Gastrocnemius medialis (tissue), 4 donors: Measurements from ENCODE around the gene HAGHL.

Experiments used
- CTCF ChIP-seq, 5 experiments: fragments of 450-650 bp in 3 of 5; fragments of 200-600 bp in 2 of 5; sonication (generic) in 2 of 5; IDR thresholded peaks in 4 of 5; conservative IDR thresholded peaks in 1 of 5; 1 replicate in 4 of 5; 2 replicates in 1 of 5; pipeline ENCODE4 v1.5.1; 2016 to 2019; ENCODE audit warnings: antibody characterized with exemption in 5 of 5, mild to moderate bottlenecking in 3 of 5, moderate library complexity in 3 of 5
- POLR2A ChIP-seq, 2 donors: fragments of 450-650 bp; IDR thresholded peaks; one replicate each; pipeline ENCODE4 v1.6.1; 2017; ENCODE audit warnings: antibody characterized with exemption in 2 of 2, mild to moderate bottlenecking in 2 of 2, moderate library complexity in 2 of 2

DNA sequence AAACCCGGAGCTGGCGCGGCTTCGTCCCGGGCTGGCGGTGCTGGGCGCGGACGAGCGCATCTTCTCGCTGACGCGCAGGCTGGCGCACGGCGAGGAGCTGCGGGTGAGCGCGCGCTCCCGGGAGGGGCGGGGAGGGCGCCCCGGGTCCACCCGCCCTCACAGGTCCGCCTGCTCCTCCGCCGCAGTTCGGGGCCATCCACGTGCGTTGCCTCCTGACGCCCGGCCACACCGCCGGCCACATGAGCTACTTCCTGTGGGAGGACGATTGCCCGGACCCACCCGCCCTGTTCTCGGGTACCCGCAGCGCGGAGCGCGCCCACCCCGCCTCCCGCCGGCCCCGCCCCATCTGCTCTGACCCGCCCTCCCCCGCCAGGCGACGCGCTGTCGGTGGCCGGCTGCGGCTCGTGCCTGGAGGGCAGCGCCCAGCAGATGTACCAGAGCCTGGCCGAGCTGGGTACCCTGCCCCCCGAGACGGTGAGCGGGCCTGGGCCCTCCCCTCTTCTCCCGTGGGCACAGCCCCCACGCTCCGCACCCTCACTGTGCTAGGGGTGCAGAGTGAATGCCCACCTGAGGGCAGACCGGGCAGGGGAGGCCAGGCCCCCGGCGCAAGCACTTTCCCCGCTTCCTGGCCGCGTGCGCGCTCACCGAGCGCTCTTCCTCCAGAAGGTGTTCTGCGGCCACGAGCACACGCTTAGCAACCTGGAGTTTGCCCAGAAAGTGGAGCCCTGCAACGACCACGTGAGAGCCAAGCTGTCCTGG lies 1.4 kb downstream of the HAGHL start:
- no peak for TF ChIP-seq POLR2A (IDR thresholded peaks at IDR 0.05)
- no peak for TF ChIP-seq CTCF (IDR thresholded peaks at IDR 0.05 in 4 of 5, conservative IDR thresholded peaks at IDR 0.05 in 1 of 5)
